Kidney glomerular epithelial cell (primary cell): ENCODE results near the gene VWA2.

Source experiments
- DNase-seq: peaks from one replicate; lab custom pipeline; 2025; lab: John Stamatoyannopoulos, UW

The VWA2 gene, protein sequence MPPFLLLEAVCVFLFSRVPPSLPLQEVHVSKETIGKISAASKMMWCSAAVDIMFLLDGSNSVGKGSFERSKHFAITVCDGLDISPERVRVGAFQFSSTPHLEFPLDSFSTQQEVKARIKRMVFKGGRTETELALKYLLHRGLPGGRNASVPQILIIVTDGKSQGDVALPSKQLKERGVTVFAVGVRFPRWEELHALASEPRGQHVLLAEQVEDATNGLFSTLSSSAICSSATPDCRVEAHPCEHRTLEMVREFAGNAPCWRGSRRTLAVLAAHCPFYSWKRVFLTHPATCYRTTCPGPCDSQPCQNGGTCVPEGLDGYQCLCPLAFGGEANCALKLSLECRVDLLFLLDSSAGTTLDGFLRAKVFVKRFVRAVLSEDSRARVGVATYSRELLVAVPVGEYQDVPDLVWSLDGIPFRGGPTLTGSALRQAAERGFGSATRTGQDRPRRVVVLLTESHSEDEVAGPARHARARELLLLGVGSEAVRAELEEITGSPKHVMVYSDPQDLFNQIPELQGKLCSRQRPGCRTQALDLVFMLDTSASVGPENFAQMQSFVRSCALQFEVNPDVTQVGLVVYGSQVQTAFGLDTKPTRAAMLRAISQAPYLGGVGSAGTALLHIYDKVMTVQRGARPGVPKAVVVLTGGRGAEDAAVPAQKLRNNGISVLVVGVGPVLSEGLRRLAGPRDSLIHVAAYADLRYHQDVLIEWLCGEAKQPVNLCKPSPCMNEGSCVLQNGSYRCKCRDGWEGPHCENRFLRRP

DNA sequence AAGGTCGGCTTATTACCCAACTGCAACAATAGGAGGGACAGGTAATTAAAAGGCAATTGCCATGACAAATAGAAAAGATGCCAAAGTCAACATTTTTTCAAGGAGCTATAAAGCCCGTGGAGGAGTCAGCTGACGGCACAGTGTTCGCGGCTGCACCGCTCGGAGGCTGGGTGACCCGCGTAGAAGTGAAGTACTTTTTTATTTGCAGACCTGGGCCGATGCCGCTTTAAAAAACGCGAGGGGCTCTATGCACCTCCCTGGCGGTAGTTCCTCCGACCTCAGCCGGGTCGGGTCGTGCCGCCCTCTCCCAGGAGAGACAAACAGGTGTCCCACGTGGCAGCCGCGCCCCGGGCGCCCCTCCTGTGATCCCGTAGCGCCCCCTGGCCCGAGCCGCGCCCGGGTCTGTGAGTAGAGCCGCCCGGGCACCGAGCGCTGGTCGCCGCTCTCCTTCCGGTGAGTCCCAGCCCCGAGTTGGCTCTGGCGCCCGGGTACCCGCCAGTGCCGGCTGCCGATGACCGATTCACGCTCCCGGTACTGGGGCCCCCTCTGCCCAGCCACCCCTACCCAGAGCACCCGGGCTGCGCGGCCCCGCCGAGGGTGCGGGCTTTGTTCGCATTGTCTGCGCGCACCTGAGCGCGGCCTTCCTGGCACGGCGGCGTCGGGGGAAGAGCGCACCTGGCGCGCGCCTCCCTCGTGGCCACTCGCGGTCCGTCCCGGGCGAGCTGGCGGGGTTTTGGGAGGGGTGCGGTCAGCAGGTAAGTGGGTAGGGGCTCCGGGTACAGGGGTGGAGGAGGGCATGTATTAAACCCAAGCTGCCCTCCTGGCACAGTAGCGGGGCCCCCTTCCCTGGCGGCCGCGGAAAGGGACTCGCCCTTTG, at the start of gene VWA2:
TSS of gene VWA2 (plus strand) at position 138 of the 877 bp plus-strand sequence. CDS start 9,460 bp downstream, outside the sequence.
- no peak for DNase-seq

DNA sequence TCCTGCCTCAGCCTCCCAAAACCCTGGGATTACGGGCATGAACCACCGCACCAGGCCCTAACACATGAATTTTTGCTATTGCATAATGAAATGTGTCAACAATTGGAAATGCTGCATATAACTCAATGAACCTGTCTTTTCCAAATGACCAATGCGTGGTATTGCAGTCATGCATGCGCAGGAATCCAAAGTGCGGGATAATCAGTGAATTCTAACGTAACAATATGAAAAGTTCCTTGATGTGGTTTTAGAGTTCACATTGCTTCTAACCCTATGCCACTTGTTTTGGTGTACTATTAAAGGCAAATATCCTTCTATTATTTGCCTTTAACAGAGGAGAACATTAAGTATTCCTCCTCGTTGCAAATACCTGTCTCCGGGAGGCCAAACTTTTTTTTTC, 49.4 kb upstream of the VWA2 start:
- no peak for DNase-seq

DNA sequence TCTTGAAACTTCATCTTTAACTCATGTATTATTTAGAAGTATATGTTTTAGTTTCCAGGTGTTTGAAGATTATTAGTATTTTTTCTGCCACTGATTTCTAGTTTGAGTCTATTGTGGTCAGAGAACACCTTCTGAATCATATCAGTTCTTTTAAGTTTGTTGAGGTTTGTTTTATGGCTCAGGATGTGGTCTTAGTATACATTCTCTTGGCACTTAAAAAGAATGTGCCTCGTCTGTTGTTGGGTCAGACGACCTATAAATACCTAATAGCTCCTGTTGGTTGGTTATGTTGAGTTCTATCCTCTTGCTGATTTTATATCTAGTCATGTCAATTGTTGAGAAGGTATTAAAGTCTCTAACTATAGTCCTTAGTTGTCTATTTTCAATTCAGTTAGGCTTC, 44.0 kb upstream of the VWA2 start:
- DNase-seq = no peak

DNA sequence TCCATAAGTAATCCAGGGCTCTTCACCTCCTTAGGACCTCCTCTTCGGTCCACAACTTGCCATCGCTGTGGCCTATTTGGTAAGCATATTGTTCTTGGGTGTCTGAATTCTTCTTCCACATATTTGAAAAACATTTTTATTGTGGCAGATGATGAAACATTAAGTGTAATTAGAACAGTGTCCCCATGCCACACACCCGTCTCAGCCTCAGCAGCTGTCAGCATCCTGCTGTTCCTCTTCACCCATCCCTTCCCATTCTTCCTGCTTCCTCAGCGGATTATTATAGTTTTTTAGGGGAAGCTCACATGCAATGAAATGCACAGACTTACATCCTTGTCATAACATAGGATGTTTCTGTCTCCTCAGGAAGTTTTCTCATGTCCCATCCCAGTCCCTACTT, 39.8 kb upstream of the VWA2 start:
- DNase-seq = no peak

DNA sequence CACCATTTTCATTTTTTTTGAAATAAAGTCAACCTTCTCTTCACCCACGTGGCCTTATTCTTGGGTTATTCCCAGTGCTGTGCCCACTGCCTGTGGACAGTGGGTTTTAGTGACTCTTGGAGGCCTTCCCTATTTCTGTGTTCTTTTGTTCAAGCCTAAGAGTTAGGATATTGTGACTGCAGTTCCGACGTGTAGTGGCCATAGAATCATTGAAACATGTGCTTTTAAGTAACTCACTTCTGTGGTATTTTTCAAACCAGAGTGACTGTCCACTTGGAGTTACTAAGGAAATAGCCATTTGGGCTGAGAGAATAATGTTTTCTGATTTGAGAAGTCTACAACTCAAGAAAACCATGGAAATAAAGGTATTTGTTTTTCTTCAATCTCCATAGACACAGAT, 36.2 kb upstream of the VWA2 start:
- DNase-seq = no peak

DNA sequence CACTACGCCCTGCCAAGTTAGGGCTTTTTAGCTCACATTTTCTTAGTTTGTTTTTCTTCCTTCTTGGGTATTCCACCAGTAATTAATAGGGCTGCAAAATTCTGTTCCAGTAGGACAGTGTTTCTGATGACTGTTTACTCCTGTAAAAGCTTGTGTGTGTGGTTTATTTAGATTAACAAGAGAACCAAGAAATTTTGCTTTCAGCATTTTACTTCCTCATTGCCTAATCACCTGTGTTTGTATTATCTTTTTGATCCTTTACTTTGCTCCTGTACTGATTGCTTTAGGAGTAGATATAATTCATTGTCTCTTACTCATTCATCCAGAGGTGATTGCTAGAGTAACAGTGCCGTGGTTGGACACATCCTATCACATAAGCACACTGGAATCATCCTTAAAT, 32.2 kb upstream of the VWA2 start:
- no peak for DNase-seq

DNA sequence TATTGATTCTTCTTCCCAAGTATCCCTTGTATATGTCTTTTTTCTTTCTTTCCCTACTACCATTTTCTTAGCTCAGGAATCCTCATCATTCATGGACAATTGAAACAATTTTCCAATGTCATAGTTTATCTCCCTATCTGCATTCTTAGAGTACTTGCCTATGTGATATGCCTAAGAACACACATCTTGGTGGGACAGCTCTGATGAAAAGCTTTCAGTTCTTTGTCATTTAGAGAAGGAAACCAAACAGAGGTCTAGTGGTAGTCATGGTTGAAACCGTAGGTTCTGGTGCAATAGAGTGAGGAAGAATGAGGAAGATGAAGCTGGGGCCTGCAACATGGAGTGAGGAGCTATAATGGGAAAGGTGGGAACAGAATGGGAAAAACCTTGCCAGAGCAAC, 31.7 kb upstream of the VWA2 start:
- DNase-seq = no peak

DNA sequence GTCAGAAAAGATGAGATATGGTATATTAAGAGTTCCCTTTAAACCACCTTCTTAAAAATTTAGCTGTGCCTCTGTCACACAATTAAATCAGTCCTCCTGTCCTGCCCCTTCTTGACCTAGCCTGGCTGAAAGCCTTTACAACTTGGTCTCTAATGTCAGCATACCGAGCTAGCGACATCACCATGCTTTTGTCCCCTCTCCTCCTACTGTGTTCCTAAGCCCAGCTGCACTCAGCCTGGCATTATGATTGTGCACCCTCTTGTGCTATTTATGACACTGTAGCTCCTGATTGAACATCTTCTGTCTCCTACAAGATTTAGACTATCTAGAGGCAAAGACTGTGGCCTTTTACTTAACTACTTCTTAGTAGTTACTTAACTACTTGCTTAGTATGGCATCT, 30.7 kb upstream of the VWA2 start:
- no peak for DNase-seq

DNA sequence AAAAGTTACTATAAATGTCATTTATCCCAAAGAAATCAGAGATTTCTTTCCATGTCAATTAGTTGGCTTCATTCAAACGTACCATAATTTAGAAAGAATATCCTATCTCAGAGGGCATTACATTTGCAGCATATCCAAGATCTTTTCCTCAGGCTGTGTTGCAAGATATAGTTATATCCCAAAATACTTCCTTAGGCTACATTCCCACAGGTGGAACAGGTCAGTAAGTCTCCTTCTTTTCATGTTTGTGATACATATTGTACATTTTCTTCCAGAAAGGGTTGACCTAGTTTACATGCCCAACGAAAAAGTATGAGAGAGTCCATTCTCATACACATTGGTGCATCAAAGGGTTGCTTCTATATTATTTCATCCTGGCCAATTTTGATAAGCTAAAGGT, 26.9 kb upstream of the VWA2 start:
- DNase-seq = no peak

DNA sequence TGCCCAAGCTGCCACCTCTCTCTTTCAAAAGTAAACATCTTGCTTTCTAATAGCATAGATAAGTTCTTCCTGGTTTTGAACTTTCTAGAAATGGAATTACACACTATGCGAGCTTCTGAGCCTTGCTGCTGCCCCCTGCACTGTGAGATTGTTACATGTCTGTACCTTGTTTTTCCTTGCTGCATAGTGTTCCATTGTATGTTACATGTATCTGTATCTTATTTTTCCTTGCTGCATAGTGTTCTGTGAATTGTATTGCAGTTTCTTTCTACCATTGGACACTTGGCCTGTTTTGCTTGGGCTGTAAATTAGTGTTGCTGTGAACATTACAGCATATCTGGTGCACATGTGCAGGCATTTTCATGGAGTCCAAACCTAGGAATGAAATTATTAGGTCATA, 24.0 kb upstream of the VWA2 start:
- DNase-seq = no peak

DNA sequence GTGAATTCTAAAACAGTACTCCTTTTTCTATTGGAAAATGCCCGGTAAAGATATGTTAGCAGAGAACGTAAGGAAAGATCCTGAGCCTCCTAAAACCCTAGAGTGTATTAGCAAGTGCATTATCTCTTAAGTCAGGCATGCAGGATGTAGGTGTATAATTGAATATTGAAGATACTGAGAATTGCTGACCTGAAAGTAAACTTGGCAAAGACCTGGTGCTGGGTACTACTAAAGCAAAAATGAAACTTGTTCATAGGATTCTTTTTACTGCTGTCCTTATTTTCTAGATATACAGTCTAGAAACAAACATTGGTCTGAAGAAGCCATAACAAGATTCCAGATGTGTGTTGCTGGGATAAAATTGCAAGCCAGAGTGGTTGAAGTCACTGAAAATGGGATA, 18.8 kb upstream of the VWA2 start:
- no peak for DNase-seq

DNA sequence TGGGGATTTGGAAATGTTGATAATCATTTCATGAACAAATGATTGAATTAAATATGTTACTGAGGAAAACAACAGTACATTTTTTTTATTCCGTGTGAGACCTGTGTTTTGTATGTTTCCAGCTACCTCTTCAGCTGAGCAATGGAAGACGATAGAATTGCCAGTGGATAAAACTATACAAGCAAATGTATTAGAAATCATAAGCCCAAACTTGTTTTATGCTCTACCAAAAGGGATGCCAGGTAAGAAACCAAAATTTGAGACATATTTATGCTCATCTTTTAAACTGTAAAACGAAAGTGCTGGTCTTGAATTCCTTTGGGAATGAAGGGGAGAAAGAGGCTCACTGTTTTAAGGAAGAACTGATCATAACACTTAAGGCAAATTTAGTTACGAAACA, 17.8 kb upstream of the VWA2 start:
- no peak for DNase-seq

DNA sequence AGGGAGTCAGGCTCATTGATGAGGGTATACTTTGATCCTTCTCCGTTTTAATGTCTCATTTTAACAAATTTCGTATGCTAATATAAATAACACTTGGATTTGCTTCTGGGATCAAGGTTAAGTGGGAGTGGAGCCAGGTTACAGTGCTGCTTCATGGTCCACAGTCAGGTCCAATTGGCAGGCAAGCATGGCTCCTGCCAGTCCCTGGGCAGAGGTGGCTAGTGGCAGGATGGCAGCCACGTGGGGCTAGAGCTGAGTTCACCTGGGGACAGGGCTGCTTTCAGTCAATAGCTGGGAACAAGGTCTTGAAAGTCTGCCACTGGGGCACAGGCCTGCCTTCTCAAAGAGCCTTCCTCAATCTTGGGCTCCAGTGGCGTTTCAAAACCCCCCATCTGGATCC, 16.0 kb upstream of the VWA2 start:
- no peak for DNase-seq

DNA sequence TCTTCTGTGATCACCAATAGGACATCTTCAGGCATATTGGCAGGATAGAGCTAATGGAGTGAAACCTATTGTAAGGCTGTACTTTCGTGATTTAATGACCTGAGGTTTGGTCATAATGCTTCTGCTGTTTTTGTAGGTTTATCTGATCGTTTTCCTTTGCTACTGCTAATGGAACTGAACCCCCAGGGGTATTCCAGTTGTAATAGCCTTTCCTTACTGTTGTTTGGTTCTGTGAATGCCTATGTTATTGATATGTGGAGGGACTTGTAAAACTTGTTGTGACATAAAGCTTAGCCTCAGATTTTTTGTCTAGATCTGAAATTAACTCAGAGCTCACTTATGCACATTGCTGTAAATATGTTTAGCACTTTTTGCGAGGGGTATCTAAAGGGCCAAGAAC, 10.9 kb upstream of the VWA2 start:
- DNase-seq = no peak

DNA sequence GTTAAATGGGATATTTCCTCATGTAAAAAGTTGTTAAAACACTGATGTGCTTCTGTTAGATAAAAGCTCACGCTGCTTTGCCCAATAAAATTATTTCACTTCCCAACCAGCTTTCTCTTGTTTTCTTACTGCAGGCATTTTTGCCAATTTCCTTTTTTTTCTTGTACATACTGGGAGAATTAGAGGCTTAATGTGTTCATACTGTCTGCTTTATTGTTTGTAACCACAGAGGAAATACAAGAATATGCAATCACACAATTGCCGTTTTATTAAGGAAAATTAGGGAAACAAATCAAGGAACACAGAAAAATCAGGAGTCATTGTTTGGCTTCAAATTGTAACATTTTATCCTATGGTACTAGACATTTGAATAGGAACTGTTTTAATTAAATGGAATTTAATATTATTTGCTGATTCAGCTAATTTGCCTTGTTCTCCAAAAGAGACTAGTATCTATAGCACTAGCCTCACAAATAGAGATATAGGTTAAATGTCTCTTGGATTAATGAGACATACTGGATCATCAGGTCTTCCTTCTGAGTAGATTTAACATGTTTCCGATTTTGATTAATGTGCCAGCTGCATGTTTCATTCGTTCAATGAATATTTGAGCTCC, 6.4 kb upstream of the VWA2 start:
- no peak for DNase-seq

DNA sequence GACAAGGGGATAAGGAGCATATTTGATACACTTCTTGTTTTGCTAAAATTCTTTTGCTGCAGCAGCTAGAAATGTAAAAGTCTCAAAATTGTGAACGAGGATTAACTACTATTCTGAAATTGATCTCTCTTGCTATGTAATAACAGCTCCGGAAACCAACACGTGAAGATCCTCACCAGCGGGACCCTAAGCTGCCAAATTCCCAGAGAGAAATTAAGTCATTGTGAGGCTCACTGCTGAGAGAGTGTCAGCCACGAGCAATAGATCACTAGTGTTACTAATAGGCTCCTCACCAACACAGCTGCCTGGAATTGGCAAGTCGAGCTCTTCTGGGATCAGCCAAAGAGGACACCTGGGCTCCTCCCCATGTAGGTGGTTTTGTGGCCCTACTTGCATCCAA, 5.6 kb upstream of the VWA2 start:
- DNase-seq = no peak

DNA sequence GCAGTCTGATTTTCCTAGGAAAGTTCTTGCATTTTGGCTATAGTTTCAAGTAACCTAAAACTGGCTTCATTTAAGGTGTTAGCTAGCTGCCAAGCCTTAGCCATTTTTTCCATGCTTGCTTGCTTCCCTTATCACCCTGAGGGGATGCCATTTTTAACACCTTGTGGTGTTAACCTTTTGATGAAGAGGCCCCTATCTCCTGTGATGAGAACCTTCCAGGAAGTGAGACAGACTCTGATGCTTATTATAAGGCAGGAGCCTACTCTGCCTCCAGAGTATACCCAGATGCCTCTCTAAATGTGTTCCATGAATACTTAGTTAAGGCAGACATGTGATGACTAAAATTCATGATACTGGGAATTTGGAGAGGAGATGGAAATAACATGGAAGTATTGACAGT, 4.9 kb upstream of the VWA2 start:
- DNase-seq = no peak

DNA sequence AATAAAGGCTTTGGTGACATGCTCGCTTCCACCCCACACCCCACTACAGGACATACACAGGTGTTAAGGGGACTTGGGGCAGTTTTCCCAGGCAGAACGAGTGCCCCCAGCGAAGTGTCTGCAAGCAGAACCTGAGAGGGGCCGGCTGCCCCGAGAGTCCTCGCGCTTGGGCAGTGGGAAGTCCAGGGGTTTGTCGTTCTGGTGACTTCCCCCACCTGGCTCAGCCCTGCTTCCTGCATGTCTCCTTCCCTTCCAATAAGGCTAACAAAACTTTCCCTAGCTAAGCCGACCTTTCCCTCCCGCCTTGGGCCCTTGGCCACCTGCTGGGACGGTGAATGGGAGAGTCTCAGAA, 916 bp downstream of the VWA2 start:
- DNase-seq = no peak

DNA sequence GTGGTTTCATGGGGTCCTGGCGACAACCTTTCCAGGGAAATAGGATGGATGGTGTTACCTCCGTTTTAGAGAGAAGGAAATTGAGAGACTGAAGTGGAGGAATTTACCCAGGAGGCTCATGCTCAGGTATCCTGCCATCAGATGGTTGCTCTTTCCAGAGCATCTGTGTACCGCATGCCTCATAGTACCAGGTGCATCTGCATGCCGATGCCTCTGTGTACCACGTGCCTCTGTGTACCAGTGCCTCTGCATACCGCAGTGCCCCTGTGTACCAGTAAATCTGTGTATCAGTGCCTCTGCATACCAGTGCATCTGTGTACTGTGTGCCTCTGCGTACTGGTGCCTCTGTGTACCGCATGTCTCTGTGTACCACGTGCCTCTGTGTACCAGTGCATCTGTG, 3.2 kb downstream of the VWA2 start:
- DNase-seq = no peak

DNA sequence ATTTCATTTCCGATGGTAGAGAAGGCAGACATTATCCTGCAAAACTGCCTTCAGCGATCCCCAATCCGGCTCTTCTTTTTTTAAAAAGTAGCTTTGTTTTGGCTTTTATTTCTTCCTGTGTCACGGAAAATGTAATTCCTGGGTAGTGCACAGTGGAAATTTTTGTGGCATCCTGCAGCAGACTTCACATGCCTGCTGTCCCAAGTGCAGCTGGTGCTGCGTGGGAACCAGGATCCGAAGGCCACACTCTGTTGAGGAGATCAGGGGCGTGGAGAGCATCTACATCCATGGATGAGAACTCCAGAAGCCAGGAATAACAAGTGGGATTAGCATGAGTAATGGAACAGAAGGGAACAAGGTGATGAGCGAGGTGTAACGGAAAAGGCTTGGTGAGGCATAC, 4.6 kb downstream of the VWA2 start:
- DNase-seq = no peak

DNA sequence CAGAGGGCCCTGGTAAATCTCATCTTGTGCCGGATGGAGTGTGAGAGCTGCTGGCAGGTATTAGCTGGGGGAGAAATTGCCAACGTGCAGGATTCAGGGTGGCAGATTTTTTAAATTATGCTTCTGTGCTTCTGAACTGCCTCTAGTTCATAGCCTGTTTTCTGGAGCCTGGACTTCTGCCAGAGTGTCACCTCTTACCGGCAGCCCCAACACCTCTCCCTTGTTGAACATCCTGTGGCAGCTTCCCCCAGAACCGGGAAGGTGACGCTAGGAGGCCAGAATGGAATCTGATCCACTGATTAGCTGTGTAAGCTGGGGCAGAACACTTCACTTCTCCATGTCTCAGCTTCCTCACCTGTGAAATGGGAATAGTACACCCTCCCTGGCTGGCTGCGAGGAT, 5.1 kb downstream of the VWA2 start:
- DNase-seq = no peak

DNA sequence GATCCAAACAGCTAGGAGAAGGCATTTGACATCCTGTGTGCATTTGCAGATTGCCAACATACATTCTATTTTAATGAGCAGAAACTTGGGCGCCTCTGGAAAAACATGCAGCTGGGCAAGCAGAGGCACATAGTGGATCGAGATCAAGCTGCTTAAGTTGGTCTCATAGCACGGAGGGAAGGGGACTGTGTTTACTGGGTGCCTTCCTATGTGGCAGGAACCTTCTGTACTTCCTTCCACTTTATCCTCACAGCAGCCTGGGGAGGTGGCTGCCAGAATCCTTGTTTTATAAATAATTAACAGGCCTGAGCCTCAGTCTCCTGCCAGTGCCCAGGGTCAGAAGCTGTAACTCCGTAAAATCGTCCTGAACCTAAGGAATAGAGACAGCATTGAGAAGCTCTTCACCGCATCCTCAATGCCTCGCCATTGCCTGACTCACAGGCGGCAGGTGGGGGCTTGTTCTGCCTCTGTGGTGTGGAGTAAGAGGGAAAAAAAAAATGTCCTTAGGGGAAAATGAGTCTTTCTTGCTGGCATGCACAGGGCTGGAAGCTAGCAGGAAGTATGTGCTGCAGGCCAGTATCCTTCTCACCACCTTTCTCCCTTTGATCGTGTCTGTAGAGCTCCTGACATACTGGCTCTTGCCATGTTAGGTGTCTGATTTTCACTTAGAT, 6.2 kb downstream of the VWA2 start:
- no peak for DNase-seq
